HepG2 (cell line): ENCODE measurements around the gene TRA2B. TPM values are rescaled to one million over a fixed set of nuclear protein-coding genes. Genes with fewer than 3 reads are reported as not detected.
A peak's percentile ranks its signal among the peaks of the same experiment; 100 is the strongest.

ENCODE experiments used
- ARID3A ChIP-seq: IDR thresholded peaks from 2 replicates; pipeline ENCODE4 v1.6.1; 2012; ENCODE audit warnings: low read depth, low read length, improper control_type of control experiment
- ATF7-NPFF ChIP-seq: sonication (generic); formaldehyde crosslinking; IDR thresholded peaks from 2 replicates; pipeline ENCODE4 v1.8.1; 2023; ENCODE audit warnings: mild to moderate bottlenecking, low read depth, missing genetic modification reagents, moderate library complexity
- CREB1 ChIP-seq, 2 experiments: fragments of 450-650 bp in 1 of 2; IDR thresholded peaks; 2 replicates each; pipeline ENCODE4 v1.6.1; 2016 to 2017; ENCODE audit warnings: control low read depth in 1 of 2, mild to moderate bottlenecking in 1 of 2, missing compliant biosample characterization in 1 of 2, missing genetic modification characterization in 1 of 2
- GATAD2A ChIP-seq: IDR thresholded peaks from 2 replicates; pipeline ENCODE4 v1.6.1; 2016
- GMEB2 ChIP-seq: IDR thresholded peaks from 2 replicates; pipeline ENCODE4 v1.6.1; 2016; ENCODE audit warnings: missing biosample characterization, missing genetic modification reagents, low read depth
- HDAC2 ChIP-seq: sonication (generic); formaldehyde crosslinking; IDR thresholded peaks from 2 replicates; pipeline ENCODE4 v1.4.0; 2020; ENCODE audit warnings: missing genetic modification reagents
- HMGXB4 ChIP-seq, 2 experiments: sonication (generic) in 1 of 2; formaldehyde crosslinking in 1 of 2; IDR thresholded peaks; 2 replicates each; pipeline versions ENCODE4 v1.4.0 to v1.6.1; 2018 to 2020; ENCODE audit warnings: missing genetic modification reagents in 2 of 2, borderline replicate concordance in 1 of 2, low read depth in 1 of 2, mild to moderate bottlenecking in 1 of 2, missing biosample characterization in 1 of 2
- IRF2 ChIP-seq: IDR thresholded peaks from 2 replicates; pipeline ENCODE4 v1.6.1; 2018; ENCODE audit warnings: missing genetic modification reagents, missing compliant biosample characterization
- MLX ChIP-seq: IDR thresholded peaks from 2 replicates; pipeline ENCODE4 v1.6.1; 2016
- PHF8 ChIP-seq: sonication (generic); formaldehyde crosslinking; IDR thresholded peaks from 2 replicates; pipeline ENCODE4 v1.5.0; 2020; ENCODE audit warnings: missing genetic modification reagents
- SAP130 ChIP-seq: IDR thresholded peaks from 2 replicates; pipeline ENCODE4 v1.6.1; 2016; ENCODE audit warnings: low read depth
- YEATS2 ChIP-seq: sonication (generic); formaldehyde crosslinking; IDR thresholded peaks from 2 replicates; pipeline ENCODE4 v1.4.0; 2020; ENCODE audit warnings: missing genetic modification reagents, borderline replicate concordance
- ZGPAT ChIP-seq: IDR thresholded peaks from 2 replicates; pipeline ENCODE4 v1.6.1; 2016; ENCODE audit warnings: mild to moderate bottlenecking
- ZNF281 ChIP-seq: sonication (generic); formaldehyde crosslinking; IDR thresholded peaks from 2 replicates; pipeline ENCODE4 v1.4.0; 2020; ENCODE audit warnings: missing genetic modification reagents, borderline replicate concordance
- ZNF510 ChIP-seq: sonication (generic); formaldehyde crosslinking; IDR thresholded peaks from 2 replicates; pipeline ENCODE4 v1.4.0; 2020; ENCODE audit warnings: low read depth, mild to moderate bottlenecking, missing genetic modification reagents
- polyA plus RNA-seq, 8 experiments: library from polyadenylated mRNA; depleted of rRNA in 3 of 8; stranded (reverse) in 7 of 8; unstranded in 1 of 8; fragments of >200 nt; fragmentation: Illumina TruSeq in 4 of 8; extraction: Trizol in 4 of 8; gene quantifications; 2 replicates each; pipeline versions ENCODE4 v1.2.1 to v1.2.3, GENCODE V29; 2011 to 2016; ENCODE audit warnings: low read depth in 4 of 8, missing spikeins in 1 of 8, mixed read lengths in 1 of 8; ENCODE audit not compliant: insufficient read depth in 1 of 8
- total RNA-seq, 5 experiments: library from RNA; depleted of rRNA; stranded (reverse); fragments of >200 nt; fragmentation: Illumina TruSeq; extraction: Trizol; gene quantifications; 2 replicates each; pipeline ENCODE4 v1.2.3, GENCODE V29; 2016; ENCODE audit warnings: low read depth in 1 of 5

The TRA2B gene
- total and polyA plus RNA-seq, 2 of the 13 experiments (the other 11 are each of a cell fraction or from before 2014, with no cell fraction given), result 105 to 241 TPM

- TF ChIP-seq ARID3A (no peak), MLX (CRISPR knock-in tag) (peak; percentile 23; the same call in 1 of the 2 replicates), HMGXB4 (CRISPR knock-in tag; IDR thresholded peaks at IDR 0.05; ENCODE audit: borderline replicate concordance in 1 of 2, low read depth in 1 of 2) (peak in 1 of 2 experiments; percentile 52; a peak in 1 of 4 replicates), GMEB2 (CRISPR knock-in tag) (no peak), HDAC2 (CRISPR knock-in tag) (peak; percentile 22; the same call in 1 of the 2 replicates), ZNF281 (CRISPR knock-in tag) (no peak), PHF8 (CRISPR knock-in tag) (no peak), ZGPAT (CRISPR knock-in tag) (0 out of 2 replicates have a peak, but pooled peaks have one; percentile 27), ATF7-NPFF (CRISPR knock-in tag) (no peak), ZNF510 (CRISPR knock-in tag) (no peak), GATAD2A (0 out of 2 replicates have a peak, but pooled peaks have one; percentile 26), YEATS2 (0 out of 2 replicates have a peak, but pooled peaks have one; percentile 30), IRF2 (CRISPR knock-in tag) (peak; percentile 53; the same call in 1 of the 2 replicates), SAP130 (CRISPR knock-in tag) (peak; percentile 70), CREB1 (IDR thresholded peaks at IDR 0.05) (0 out of 2 replicates have a peak, but pooled peaks have one; percentile 12), CREB1 (CRISPR knock-in tag; IDR thresholded peaks at IDR 0.05) (no peak)
These were observed 37.6 kb downstream of the TRA2B start (continued) for GRCh38 chr3:185900228-185900627.
